Measurements from ENCODE around the gene TTLL11. TPM values are rescaled to one million over a fixed set of nuclear protein-coding genes. Genes with fewer than 3 reads are reported as not detected.

Gene TTLL11
- total RNA-seq, 4 donors from 2014 or later, result 7.4 to 14.7 (median 11.0) TPM

- Histone ChIP-seq H3K4me1 (no peaks in the 10 kb centered on the region), H3K27ac (no peak overlapping the region), H3K27me3 (no peaks in the 10 kb centered on the region), H3K4me3 (no peak overlapping the region), H3K9me3 (no peaks in the 10 kb centered on the region), H3K36me3 (no peaks in the 10 kb centered on the region)
- intact Hi-C loops (cut with DNase I; ENCODE audit: low total_unique reads), result loop anchor here (10.0 kb wide), 1 partner anchor 435 kb away; no protein-coding TSS in a partner anchor
- TF ChIP-seq CTCF (IDR thresholded peaks at IDR 0.05) (no peak), POLR2A (IDR thresholded peaks at IDR 0.05) (no peak)
- no peak for DNase-seq
Observed at GRCh38 chr9:121979736-121980135, 113.4 kb downstream of the TTLL11 start.

- DNase-seq, result no peak
- Histone ChIP-seq H3K27ac (no peak overlapping the region), H3K27me3 (no peaks in the 10 kb centered on the region), H3K4me1 (no peaks in the 10 kb centered on the region), H3K9me3 (no peaks in the 10 kb centered on the region), H3K4me3 (no peak overlapping the region), H3K36me3 (no peaks in the 10 kb centered on the region)
- intact Hi-C loops (cut with DNase I; ENCODE audit: low total_unique reads), result no loop called here
- TF ChIP-seq CTCF (IDR thresholded peaks at IDR 0.05) (no peak), POLR2A (IDR thresholded peaks at IDR 0.05) (no peak)
Observed at GRCh38 chr9:121976751-121977150, 116.4 kb downstream of the TTLL11 start.

- Histone ChIP-seq H3K4me3 (no peak overlapping the region), H3K4me1 (no peaks in the 10 kb centered on the region), H3K27me3 (no peaks in the 10 kb centered on the region), H3K9me3 (no peaks in the 10 kb centered on the region), H3K27ac (no peak overlapping the region), H3K36me3 (no peaks in the 10 kb centered on the region)
- TF ChIP-seq CTCF (IDR thresholded peaks at IDR 0.05) (no peak), POLR2A (IDR thresholded peaks at IDR 0.05) (no peak)
- intact Hi-C loops (cut with DNase I; ENCODE audit: low total_unique reads), result no loop called here
- no peak for DNase-seq
Observed at GRCh38 chr9:121975801-121976277, 117.3 kb downstream of the TTLL11 start.

- Histone ChIP-seq H3K4me1 (no peaks in the 10 kb centered on the region), H3K27ac (no peak overlapping the region), H3K9me3 (no peaks in the 10 kb centered on the region), H3K4me3 (no peak overlapping the region), H3K27me3 (no peaks in the 10 kb centered on the region), H3K36me3 (no peaks in the 10 kb centered on the region)
- intact Hi-C loops (cut with DNase I; ENCODE audit: low total_unique reads), result no loop called here
- no peak for DNase-seq
- no peak for TF ChIP-seq POLR2A (IDR thresholded peaks at IDR 0.05)
- TF ChIP-seq CTCF (IDR thresholded peaks at IDR 0.05), result no peak
Observed at GRCh38 chr9:121974421-121974820, 118.7 kb downstream of the TTLL11 start.

GRCh38 chr9:121972501-121972981 is 120.6 kb downstream of the TTLL11 start:
- TF ChIP-seq CTCF (IDR thresholded peaks at IDR 0.05) (no peak), POLR2A (IDR thresholded peaks at IDR 0.05) (no peak)
- DNase-seq, result no peak
- intact Hi-C loops (cut with DNase I; ENCODE audit: low total_unique reads), result no loop called here

More at GRCh38 chr9:121972501-121972981, 120.6 kb downstream of the TTLL11 start:
- no peak overlapping the region for H3K27ac ChIP-seq
- no peaks in the 10 kb centered on the region for H3K9me3 ChIP-seq
- H3K27me3 ChIP-seq, result no peaks in the 10 kb centered on the region
- no peaks in the 10 kb centered on the region for H3K36me3 ChIP-seq
- no peak overlapping the region for H3K4me3 ChIP-seq
- no peaks in the 10 kb centered on the region for H3K4me1 ChIP-seq

All from uterus (tissue), 4 donors.